HG03196 (cell line): ENCODE measurements around the gene HNF1A.
"Not testable (repeated sequence)": the region's sequence is repeated elsewhere in the genome, so short reads cannot be mapped to it uniquely, and the experiment has no call there.

ENCODE experiments used
- ATAC-seq: cut with Tn5 transposase; IDR thresholded peaks from one replicate; pipeline ENCODE4 v1.9.1; 2021; ENCODE audit not compliant: unreplicated experiment

HNF1A gene

GRCh38 chr12:121043067-121043466 is 64.7 kb downstream of the HNF1A start:
- ATAC-seq: no peak

- ATAC-seq: not testable (repeated sequence)
These were observed 69.1 kb downstream of the HNF1A start for GRCh38 chr12:121047400-121047799.

- ATAC-seq: no peak
These were observed 70.1 kb downstream of the HNF1A start for GRCh38 chr12:121048442-121048841.

- ATAC-seq: no peak
These were observed 72.4 kb downstream of the HNF1A start for GRCh38 chr12:121050725-121051124.
